GM12801 (cell line): ENCODE data around the gene FPR3.

Experiments
- TF ChIP-seq, protein P1 (sequence below): IDR thresholded peaks from one replicate; pipeline ENCODE4 v1.5.1; 2011; ENCODE audit warnings: control low read depth; ENCODE audit not compliant: insufficient read length; ENCODE audit errors: extremely low read depth

FPR3 gene

DNA sequence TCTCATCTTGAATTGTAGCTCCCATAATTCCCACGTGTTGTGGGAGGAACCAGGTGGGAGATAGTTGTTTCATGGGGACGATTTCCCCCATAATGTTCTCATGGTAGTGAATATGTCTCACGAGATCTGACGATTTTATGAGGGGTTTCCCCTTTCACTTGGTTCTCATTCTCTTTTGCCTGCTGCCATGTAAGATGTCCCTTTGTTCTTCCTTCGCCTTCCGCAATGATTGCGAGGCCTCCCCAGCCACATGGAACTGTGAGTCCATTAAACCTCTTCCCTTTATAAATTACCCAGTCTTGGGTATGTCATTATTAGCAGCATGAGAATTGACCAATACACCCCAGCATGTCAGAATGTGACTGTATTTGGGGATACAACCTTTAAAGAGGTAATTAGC is 39.4 kb upstream of the FPR3 start:
- TF ChIP-seq, protein P1, sequence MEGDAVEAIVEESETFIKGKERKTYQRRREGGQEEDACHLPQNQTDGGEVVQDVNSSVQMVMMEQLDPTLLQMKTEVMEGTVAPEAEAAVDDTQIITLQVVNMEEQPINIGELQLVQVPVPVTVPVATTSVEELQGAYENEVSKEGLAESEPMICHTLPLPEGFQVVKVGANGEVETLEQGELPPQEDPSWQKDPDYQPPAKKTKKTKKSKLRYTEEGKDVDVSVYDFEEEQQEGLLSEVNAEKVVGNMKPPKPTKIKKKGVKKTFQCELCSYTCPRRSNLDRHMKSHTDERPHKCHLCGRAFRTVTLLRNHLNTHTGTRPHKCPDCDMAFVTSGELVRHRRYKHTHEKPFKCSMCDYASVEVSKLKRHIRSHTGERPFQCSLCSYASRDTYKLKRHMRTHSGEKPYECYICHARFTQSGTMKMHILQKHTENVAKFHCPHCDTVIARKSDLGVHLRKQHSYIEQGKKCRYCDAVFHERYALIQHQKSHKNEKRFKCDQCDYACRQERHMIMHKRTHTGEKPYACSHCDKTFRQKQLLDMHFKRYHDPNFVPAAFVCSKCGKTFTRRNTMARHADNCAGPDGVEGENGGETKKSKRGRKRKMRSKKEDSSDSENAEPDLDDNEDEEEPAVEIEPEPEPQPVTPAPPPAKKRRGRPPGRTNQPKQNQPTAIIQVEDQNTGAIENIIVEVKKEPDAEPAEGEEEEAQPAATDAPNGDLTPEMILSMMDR: no peak

DNA sequence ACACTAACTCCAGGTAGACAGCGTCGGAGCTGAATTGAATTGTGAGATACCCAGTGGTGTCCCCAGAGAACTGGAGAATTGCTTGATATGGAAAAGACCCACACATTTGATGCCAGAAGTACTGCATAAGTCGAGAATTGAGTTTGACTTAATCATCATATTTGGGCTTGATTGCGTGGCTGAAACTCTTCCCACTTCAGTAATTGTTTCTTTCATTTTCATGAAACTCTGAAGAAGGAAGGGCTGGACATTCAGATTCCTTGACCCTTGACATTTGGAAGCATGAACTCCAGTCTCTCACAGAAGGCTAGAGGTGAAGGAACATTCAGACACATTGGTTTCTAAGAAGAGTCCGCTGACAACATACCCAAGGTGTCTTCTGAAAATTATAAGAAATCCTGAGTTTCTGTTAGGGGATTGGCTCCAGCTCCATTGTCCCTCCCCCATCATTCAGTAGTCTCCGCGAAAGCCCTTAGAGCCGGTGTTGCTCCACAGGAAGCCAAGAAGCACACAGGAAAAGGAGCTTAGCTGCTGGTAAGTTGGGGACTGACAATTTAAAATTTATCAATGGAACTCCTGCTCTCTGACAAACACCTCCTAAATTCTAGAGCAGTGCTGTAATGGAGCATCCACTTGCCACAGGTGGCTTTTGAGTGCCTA is 34.1 kb upstream of the FPR3 start, which contains the start of gene FPR2:
Gene FPR2, plus strand, starts transcription at position 484 of the 660 bp plus-strand sequence. CDS start 7,479 bp downstream, outside the sequence.
- TF ChIP-seq, protein P1: no peak

DNA sequence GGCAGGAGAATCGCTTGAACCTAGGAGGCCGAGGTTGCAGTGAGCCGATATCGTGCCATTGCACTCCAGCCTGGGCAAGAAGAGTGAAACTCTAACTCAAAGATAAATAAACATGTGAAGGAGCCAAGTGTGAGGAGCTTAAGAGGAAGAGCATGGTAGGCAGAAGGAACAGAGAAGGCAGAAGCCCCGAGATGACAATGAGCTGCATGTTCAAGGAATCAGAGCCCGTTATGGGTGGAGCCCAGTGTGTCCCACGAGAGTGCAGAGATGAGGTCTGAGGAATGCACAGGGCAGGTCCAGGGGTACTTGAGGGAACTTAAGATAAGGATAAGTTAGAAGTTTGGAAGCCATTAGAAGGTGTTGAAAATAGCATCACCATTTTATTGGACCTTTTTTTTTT is 33.3 kb upstream of the FPR3 start:
- TF ChIP-seq, protein P1: no peak

DNA sequence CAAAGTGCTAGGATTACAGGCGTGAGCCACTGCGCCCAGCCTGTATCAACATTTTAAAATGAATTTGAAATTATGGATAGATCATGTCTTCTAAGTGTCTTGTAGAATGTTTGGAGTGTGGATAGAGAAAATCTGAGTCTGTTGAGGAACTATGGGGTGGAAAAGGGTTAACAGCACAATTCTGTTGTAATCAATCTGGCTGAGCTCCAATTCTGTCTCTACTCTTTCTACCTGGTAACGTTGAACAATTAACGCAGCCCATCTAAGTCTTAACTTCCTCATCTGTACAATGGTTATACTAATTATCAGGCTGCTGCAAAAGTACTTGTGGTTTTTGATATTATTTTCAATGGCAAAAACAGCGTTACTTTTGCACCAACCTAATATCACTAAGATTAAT is 29.9 kb upstream of the FPR3 start:
- TF ChIP-seq, protein P1: no peak

DNA sequence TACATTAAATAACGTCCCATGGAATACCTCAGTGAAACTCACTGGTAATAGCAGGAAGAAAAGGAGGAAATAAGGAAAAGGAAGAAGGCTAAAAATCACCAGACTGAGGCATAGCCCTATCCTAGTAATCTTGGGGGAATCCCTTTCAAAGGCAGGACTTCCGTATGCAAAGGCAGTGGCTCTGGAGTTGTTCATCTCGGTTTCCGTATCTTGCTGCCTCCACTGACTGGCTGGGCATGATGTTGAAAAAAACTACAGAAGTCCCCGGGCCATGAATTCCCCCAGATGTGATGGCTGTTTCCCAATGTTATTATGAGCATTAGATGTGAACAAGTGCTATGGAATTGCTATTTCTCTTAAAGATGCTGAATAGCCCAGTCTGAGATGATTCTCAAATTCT is 28.5 kb upstream of the FPR3 start:
- TF ChIP-seq, protein P1: no peak

DNA sequence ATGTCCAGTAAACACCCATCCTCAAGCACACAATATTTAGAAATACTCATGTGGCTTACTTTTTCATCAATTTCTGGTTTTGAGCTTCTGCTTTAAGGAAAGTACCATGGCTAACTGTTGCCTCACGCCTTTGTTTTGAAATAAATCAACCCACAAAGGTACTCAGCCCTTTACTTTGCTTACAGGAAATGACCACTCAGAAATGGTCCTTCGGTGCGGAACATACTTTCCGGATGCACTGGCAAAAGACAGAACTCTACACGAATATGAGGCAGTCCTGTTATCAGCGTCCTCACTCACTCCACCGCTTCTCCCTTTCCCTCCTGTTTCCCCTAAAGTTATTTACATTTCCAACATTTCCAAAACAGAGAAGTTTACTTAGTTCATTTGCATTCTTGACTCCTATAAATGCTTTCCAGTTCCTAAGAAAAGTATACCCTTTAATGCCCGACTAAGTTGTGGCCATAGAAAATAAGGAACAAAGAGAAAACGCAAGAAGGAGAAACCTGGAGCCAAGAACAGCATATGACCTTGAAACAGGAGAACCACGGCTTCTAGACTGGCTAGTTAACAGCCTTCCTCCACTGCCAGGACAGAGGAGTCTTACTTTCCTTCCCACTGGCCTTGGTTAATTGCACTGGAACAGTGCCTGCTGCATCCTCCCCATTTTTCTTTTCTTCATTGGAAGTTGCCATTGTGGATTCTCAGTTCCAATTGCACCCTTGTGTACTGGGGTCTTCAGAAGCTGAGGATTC is 23.4 kb upstream of the FPR3 start:
- TF ChIP-seq, protein P1: no peak

DNA sequence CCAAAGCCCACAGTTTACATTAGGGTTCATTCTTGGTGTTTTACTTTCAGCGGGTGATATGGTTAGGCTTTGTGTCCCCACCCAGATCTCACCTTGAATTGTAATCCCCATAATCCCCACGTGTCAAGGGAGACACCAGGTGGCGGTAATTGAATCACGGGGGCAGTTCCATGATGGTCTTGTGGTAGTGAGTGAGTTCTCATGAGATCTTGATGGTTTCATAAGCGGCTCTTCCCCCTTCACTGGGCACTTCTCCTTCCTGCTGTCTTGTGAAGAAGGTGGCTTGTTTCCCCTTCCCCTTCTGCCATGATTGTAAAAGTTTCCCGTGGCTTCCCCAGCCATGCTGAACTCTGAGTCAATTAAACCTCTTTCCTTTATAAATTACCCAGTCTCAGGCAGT is 22.0 kb upstream of the FPR3 start:
- TF ChIP-seq, protein P1: no peak
